Measurements from ENCODE around the gene SEC62. TPM values are rescaled to one million over a fixed set of nuclear protein-coding genes. Genes with fewer than 3 reads are reported as not detected.

Gene SEC62
- total and polyA plus RNA-seq, 2 experiments from 2014 or later = 23.6 to 306 TPM

DNA sequence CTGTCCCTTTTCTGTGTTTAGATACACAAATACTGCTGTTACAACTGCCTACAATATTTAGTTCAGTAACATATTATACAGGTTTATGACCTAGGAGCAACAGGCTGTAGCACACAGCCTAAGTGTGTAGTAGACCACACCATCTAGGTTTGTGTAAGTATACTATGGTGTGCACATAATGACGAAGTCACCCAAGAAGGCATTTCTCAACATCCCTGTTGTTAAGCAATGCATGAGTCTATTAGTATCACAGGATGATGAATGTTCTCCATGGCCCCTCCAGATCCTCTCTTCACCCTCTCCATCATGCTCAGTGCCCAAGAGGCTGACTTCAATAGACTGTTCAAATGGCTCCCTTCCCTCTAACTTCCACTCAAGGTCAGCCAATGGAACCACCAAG lies 14.6 kb upstream of the SEC62 start:
- H3K36me3 ChIP-seq (ENCODE audit: insufficient read depth) = no peaks in the 10 kb centered on the region
- H3K27ac ChIP-seq (ENCODE audit: low read depth) = no peak overlapping the region
- no peaks in the 10 kb centered on the region for H3F3A ChIP-seq (replicated peaks; ENCODE audit: low read depth)
- Mint-ChIP-seq H3K4me1 (no peaks in the 10 kb centered on the region), H3K4me3 (no peak overlapping the region), H3K27ac (no peak overlapping the region), H3K36me3 (ENCODE audit: low read depth) (no peaks in the 10 kb centered on the region), H3K27me3 (ENCODE audit: insufficient read depth, low read depth, poor library complexity) (no peaks in the 10 kb centered on the region), H3K9me3 (no peaks in the 10 kb centered on the region)
- no peaks in the 10 kb centered on the region for H3K27me3 ChIP-seq (ENCODE audit: insufficient read depth)
- no peaks in the 10 kb centered on the region for H3K79me2 ChIP-seq (replicated peaks; ENCODE audit: insufficient read depth)
- H3K4me3 ChIP-seq = no peak overlapping the region
- DNase-seq (ENCODE audit: low spot score) = no peak
- no peak overlapping the region for H2AFZ ChIP-seq
- H3K4me1 ChIP-seq (ENCODE audit: insufficient read depth) = no peaks in the 10 kb centered on the region
- no peaks in the 10 kb centered on the region for H4K20me1 ChIP-seq (replicated peaks; ENCODE audit: insufficient read depth)
- H3K9me2 ChIP-seq (ENCODE audit: insufficient read depth) = no peaks in the 10 kb centered on the region
- no peak for ATAC-seq
- TF ChIP-seq EZH2 (IDR thresholded peaks at IDR 0.05; ENCODE audit: low read depth, unreplicated experiment) = no peak
- no peak for TF ChIP-seq POLR2AphosphoS5 (IDR thresholded peaks at IDR 0.05; ENCODE audit: low read depth)
- no peak for TF ChIP-seq JUNB (IDR thresholded peaks at IDR 0.05; ENCODE audit: unreplicated experiment)
- TF ChIP-seq, protein P1, sequence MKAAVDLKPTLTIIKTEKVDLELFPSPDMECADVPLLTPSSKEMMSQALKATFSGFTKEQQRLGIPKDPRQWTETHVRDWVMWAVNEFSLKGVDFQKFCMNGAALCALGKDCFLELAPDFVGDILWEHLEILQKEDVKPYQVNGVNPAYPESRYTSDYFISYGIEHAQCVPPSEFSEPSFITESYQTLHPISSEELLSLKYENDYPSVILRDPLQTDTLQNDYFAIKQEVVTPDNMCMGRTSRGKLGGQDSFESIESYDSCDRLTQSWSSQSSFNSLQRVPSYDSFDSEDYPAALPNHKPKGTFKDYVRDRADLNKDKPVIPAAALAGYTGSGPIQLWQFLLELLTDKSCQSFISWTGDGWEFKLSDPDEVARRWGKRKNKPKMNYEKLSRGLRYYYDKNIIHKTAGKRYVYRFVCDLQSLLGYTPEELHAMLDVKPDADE (IDR thresholded peaks at IDR 0.05) = no peak
- TF ChIP-seq ZNF331 (CRISPR knock-in tag; IDR thresholded peaks at IDR 0.05; ENCODE audit: low read depth) = no peak
- no peak for TF ChIP-seq CREB1 (CRISPR knock-in tag; IDR thresholded peaks at IDR 0.05; ENCODE audit: low read depth)
- TF ChIP-seq STAT1 (IDR thresholded peaks at IDR 0.05; ENCODE audit: unreplicated experiment) = no peak
- no peak for TF ChIP-seq ZNF114 (CRISPR knock-in tag; IDR thresholded peaks at IDR 0.05)
- TF ChIP-seq, protein P2, sequence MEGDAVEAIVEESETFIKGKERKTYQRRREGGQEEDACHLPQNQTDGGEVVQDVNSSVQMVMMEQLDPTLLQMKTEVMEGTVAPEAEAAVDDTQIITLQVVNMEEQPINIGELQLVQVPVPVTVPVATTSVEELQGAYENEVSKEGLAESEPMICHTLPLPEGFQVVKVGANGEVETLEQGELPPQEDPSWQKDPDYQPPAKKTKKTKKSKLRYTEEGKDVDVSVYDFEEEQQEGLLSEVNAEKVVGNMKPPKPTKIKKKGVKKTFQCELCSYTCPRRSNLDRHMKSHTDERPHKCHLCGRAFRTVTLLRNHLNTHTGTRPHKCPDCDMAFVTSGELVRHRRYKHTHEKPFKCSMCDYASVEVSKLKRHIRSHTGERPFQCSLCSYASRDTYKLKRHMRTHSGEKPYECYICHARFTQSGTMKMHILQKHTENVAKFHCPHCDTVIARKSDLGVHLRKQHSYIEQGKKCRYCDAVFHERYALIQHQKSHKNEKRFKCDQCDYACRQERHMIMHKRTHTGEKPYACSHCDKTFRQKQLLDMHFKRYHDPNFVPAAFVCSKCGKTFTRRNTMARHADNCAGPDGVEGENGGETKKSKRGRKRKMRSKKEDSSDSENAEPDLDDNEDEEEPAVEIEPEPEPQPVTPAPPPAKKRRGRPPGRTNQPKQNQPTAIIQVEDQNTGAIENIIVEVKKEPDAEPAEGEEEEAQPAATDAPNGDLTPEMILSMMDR (conservative IDR thresholded peaks at IDR 0.05; ENCODE audit: low read depth in 2 of 2) = no peak
- no peak for TF ChIP-seq EZH2phosphoT487 (IDR thresholded peaks at IDR 0.05; ENCODE audit: unreplicated experiment)
- TF ChIP-seq NANOG (IDR thresholded peaks at IDR 0.05; ENCODE audit: borderline replicate concordance) = no peak
- TF ChIP-seq, protein P3, sequence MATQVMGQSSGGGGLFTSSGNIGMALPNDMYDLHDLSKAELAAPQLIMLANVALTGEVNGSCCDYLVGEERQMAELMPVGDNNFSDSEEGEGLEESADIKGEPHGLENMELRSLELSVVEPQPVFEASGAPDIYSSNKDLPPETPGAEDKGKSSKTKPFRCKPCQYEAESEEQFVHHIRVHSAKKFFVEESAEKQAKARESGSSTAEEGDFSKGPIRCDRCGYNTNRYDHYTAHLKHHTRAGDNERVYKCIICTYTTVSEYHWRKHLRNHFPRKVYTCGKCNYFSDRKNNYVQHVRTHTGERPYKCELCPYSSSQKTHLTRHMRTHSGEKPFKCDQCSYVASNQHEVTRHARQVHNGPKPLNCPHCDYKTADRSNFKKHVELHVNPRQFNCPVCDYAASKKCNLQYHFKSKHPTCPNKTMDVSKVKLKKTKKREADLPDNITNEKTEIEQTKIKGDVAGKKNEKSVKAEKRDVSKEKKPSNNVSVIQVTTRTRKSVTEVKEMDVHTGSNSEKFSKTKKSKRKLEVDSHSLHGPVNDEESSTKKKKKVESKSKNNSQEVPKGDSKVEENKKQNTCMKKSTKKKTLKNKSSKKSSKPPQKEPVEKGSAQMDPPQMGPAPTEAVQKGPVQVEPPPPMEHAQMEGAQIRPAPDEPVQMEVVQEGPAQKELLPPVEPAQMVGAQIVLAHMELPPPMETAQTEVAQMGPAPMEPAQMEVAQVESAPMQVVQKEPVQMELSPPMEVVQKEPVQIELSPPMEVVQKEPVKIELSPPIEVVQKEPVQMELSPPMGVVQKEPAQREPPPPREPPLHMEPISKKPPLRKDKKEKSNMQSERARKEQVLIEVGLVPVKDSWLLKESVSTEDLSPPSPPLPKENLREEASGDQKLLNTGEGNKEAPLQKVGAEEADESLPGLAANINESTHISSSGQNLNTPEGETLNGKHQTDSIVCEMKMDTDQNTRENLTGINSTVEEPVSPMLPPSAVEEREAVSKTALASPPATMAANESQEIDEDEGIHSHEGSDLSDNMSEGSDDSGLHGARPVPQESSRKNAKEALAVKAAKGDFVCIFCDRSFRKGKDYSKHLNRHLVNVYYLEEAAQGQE (IDR thresholded peaks at IDR 0.05; ENCODE audit: unreplicated experiment) = no peak
- no peak overlapping the region for H3K4me2 ChIP-seq

Measured in GM23338 (cell line).